HS-27A (cell line): ENCODE results near the gene CA7.
"Not testable (repeated sequence)": the region's sequence is repeated elsewhere in the genome, so short reads cannot be mapped to it uniquely, and the experiment has no call there.

Experiments
- DNase-seq: peaks from one replicate; pipeline ENCODE4 v3.0.0-alpha.2; 2012; ENCODE audit warnings: low read depth, missing footprints

CA7 gene

DNA sequence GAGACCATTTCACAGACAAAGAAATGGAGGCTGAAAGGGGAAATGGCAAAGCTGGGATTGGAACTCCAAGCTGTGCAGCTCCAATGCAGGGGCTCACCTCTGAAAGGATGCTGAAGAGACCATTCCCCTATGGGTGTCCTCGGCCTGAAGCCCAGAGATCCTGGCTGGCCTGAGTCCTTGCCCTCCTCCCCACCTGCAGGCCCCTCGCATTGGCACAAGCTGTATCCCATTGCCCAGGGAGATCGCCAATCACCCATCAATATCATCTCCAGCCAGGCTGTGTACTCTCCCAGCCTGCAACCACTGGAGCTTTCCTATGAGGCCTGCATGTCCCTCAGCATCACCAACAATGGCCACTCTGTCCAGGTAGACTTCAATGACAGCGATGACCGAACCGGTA, 2.6 kb downstream of the CA7 start:
- DNase-seq: no peak

GRCh38 chr16:66847533-66848067, 3.4 kb downstream of the CA7 start:
- no peak for DNase-seq

GRCh38 chr16:66848172-66848571, 4.0 kb downstream of the CA7 start:
- DNase-seq: no peak

- DNase-seq: no peak
Observed at GRCh38 chr16:66849021-66849420, 4.8 kb downstream of the CA7 start.

GRCh38 chr16:66849549-66849948, 5.3 kb downstream of the CA7 start:
- no peak for DNase-seq

DNA sequence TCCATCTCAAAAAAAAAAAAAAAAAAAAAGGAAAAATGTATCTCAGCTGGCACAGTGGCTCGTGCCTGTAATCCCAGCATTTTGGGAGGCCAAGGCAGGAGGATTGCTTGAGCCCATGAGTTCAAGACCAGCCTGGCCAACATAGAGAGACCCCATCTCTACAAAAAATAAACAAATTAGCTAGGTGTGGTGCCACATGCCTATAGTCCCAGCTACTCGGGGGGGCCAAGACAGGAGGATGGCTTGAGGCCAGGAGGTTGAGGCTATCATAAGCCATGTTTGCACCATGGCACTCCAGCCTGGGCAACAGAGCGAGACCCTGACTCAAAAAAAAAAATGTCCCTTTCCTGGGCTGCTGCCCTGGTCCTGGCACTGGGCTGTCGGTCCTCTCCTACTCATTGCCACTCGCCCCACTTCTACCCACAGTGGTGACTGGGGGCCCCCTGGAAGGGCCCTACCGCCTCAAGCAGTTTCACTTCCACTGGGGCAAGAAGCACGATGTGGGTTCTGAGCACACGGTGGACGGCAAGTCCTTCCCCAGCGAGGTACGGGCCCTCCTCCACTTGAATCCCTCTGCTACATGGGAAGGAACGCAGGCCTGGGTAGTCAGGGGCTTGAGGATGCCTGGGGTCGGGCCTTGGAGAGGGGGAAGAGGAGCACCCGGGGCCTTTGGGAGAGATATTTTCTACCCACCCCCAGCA, 6.1 kb downstream of the CA7 start:
- DNase-seq: no peak

GRCh38 chr16:66851166-66851964, 7.2 kb downstream of the CA7 start:
- no peak for DNase-seq

GRCh38 chr16:66853261-66854139, 9.3 kb downstream of the CA7 start:
- no peak for DNase-seq

DNA sequence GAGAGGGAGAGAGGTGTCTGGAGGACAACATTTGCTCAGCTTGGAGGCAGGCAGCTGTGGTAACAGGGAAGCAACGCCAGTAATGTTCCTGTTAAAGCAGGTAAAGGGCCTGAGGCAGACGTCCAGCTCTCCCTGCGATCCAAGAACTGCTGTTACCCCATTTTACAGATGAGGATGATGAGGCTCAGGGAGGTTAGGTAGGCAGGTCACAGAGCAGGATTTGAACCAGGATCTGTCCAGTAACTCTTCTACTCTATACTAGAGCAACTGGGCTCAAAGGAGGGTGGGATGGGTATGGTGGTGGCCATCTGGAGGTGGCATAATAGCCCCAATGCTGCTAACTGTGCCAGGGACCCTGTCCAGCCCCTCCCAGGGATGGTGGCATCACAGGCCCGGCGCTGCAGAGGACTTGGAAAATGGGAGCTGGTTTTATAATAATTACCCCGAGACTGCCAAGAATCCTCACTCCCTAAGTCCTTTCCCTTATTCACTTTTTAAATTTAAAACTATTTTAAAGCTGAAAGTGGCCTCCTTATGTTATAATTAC, 12.0 kb downstream of the CA7 start:
- DNase-seq: no peak

GRCh38 chr16:66856801-66857200, 12.6 kb downstream of the CA7 start:
- no peak for DNase-seq

DNA sequence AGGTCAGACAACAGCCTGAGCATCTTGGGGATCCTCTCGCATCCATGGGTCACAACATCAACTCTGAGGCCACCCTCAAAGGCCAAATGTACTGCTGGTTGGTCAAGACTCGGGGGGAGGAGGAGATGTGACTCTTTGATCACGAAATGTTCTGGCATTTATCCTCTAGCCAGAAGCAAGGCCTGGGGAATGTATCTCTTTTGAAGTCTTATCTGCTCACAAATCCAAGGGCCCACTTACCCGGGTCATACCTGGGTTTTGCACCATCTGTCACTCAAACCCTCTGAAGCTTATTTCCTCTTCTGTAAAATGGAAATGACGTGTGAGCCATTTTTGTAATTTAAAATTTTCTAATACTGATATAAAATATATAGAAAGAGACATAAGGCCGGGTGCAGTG, 13.2 kb downstream of the CA7 start:
- DNase-seq: no peak

GRCh38 chr16:66858740-66859396, 14.7 kb downstream of the CA7 start:
- DNase-seq: no peak

- no peak for DNase-seq
Observed at GRCh38 chr16:66859397-66860068, 15.3 kb downstream of the CA7 start.

- no peak for DNase-seq
Observed at GRCh38 chr16:66862023-66862520, 17.9 kb downstream of the CA7 start.

DNA sequence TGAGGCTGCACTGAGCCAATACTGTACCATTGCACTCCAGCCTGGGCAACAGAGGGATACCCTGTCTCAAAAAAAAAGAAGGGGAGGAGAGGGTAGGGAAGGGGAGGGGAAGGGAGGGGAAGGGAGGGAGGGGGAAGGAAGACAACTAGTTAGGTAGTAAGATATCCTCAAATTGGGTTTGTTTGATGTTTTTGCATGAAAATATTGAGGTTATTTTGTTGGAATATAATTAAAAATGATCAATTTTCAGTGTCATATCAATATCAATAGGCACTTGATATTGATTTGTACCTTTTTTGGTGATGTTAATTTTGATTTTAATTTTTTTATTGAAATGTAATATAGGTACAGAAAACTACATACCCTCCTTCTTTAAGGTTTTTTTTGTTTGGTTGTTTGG, 19.5 kb downstream of the CA7 start:
- DNase-seq: no peak

GRCh38 chr16:66869424-66869823, 25.2 kb downstream of the CA7 start:
- no peak for DNase-seq

- DNase-seq: not testable (repeated sequence)
Observed at GRCh38 chr16:66871363-66871762, 27.1 kb downstream of the CA7 start.

GRCh38 chr16:66871840-66872239, 27.6 kb downstream of the CA7 start:
- no peak for DNase-seq

DNA sequence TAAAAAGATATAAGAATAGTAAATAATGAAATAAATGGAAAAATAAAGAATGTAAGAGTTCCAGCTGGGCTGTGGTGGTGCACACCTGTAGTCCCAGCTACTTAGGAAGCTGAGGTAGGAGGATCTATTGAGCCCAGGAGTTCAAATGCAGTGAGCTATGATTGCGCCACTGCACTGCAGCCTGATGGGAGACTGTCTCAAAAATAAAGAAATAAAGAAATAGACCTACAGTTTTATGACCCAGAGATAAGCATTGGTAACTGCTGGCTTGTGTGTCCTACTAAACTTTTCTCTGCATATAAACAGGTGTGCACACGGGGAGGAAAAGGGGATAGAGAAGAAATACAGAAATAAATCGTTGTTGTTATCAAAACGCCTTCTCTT, 28.3 kb downstream of the CA7 start:
- DNase-seq: no peak

GRCh38 chr16:66872943-66873684, 28.9 kb downstream of the CA7 start:
- DNase-seq: peak; percentile 100
